Measurements from ENCODE around the gene NME7.

GRCh38 chr1:169338617-169339016, 29.0 kb downstream of the NME7 start:
- TF ChIP-seq CTCF (IDR thresholded peaks at IDR 0.05) (no peak), EZH2phosphoT487 (IDR thresholded peaks at IDR 0.05) (no peak)
